ENCODE results near the gene RCAN2.

The RCAN2 gene

DNA sequence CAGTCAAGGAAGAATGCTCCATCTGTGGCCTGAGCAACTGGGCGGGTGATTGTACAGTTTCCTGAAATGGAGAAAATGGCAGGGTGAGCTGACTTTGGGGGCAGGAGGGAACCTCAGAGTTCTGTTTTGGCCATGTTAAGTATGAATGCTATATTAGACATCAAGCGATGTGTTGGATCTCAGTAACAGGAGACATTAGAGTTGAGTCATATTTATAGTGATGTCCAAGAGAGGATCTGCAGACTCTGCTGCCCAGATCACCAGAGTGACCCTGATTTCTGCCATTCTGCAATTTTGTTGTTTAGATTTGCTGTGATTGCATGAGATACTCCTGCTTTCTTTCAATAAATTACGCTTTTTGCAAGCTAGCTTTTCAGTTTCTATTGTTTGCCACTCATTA, 189.1 kb downstream of the RCAN2 start:
- DNase-seq (ENCODE audit: low spot score in 2 of 2) (no peak), ATAC-seq (replicated peaks; ENCODE audit: extremely low read depth, poor library complexity, severe bottlenecking) (no peak)
- H3K27me3 Mint-ChIP-seq: no peaks in the 10 kb centered on the region
- H3K9me3 Mint-ChIP-seq: no peaks in the 10 kb centered on the region
- H3K4me3 Mint-ChIP-seq: no peak overlapping the region
- peaks cover 1% of the 10 kb centered on the region for H3K36me3 Mint-ChIP-seq (ENCODE audit: insufficient read depth)
- H3K27ac Mint-ChIP-seq (ENCODE audit: low read depth): no peak overlapping the region
- no peaks in the 10 kb centered on the region for H3K4me1 Mint-ChIP-seq

DNA sequence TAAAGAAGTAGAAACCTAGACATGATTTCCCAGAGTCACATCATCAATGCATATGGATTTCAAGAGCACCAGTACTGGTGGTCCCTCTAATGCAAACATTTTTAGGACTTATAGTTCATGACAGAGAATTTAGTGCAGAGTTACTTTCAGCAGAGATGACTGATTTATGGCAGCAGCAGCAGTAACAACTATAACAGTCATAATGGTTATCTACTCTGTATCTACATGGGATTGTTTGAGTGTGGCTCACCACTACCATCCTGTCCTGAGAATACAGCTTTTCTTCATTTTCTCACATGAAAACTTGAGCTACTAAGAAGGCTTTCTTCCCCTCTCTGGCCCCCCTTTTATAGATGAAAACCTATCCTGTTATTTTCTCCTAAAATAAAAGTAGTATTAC, 192.0 kb downstream of the RCAN2 start:
- ATAC-seq (replicated peaks; ENCODE audit: extremely low read depth, poor library complexity, severe bottlenecking) (no peak), DNase-seq (ENCODE audit: low spot score in 2 of 2) (no peak)
- no peaks in the 10 kb centered on the region for H3K4me1 Mint-ChIP-seq
- no peaks in the 10 kb centered on the region for H3K9me3 Mint-ChIP-seq
- H3K27me3 Mint-ChIP-seq: no peaks in the 10 kb centered on the region
- H3K4me3 Mint-ChIP-seq: no peak overlapping the region
- H3K36me3 Mint-ChIP-seq (ENCODE audit: insufficient read depth): no peaks in the 10 kb centered on the region
- H3K27ac Mint-ChIP-seq (ENCODE audit: low read depth): no peak overlapping the region

DNA sequence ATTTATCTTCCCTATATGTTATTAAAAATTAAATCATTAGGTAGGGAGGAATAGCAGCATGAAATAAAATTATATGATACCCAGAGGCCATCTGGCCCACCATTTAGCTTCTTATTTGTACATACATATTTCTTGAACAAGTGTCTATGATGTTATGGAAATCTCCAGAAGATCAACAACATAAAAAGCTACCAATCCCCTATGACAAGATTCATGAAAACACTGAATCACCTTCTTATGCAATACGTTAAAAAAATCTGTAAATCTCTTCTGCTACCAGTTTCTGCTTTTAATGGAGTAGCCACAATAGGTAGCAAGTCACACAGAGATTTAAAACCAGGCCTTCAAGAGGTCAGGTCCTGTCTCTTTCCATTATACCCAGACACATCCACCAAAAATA, 194.7 kb downstream of the RCAN2 start:
- no peak for DNase-seq (ENCODE audit: low spot score in 2 of 2)
- no peak overlapping the region for H3K4me3 Mint-ChIP-seq
- no peaks in the 10 kb centered on the region for H3K4me1 Mint-ChIP-seq
- H3K36me3 Mint-ChIP-seq (ENCODE audit: insufficient read depth): no peaks in the 10 kb centered on the region
- no peaks in the 10 kb centered on the region for H3K9me3 Mint-ChIP-seq
- no peaks in the 10 kb centered on the region for H3K27me3 Mint-ChIP-seq
- no peak overlapping the region for H3K27ac Mint-ChIP-seq (ENCODE audit: low read depth)
- ATAC-seq (replicated peaks; ENCODE audit: extremely low read depth, poor library complexity, severe bottlenecking): no peak

- Mint-ChIP-seq H3K9me3 (no peaks in the 10 kb centered on the region), H3K4me1 (no peaks in the 10 kb centered on the region), H3K36me3 (ENCODE audit: insufficient read depth) (no peaks in the 10 kb centered on the region), H3K27ac (ENCODE audit: low read depth) (no peak overlapping the region), H3K4me3 (no peak overlapping the region), H3K27me3 (no peaks in the 10 kb centered on the region)
- no peak for ATAC-seq (replicated peaks; ENCODE audit: extremely low read depth, poor library complexity, severe bottlenecking)
- no peak for DNase-seq (ENCODE audit: low spot score in 2 of 2)
These were observed 197.5 kb downstream of the RCAN2 start for GRCh38 chr6:46293641-46294316.

GRCh38 chr6:46291880-46292279, 199.4 kb downstream of the RCAN2 start:
- H3K27ac Mint-ChIP-seq (ENCODE audit: low read depth): no peak overlapping the region
- no peak for DNase-seq (ENCODE audit: low spot score in 2 of 2)
- H3K36me3 Mint-ChIP-seq (ENCODE audit: insufficient read depth): no peaks in the 10 kb centered on the region
- no peak for ATAC-seq (replicated peaks; ENCODE audit: extremely low read depth, poor library complexity, severe bottlenecking)
- no peaks in the 10 kb centered on the region for H3K4me1 Mint-ChIP-seq
- H3K9me3 Mint-ChIP-seq: no peaks in the 10 kb centered on the region
- H3K27me3 Mint-ChIP-seq: no peaks in the 10 kb centered on the region
- H3K4me3 Mint-ChIP-seq: no peak overlapping the region

DNA sequence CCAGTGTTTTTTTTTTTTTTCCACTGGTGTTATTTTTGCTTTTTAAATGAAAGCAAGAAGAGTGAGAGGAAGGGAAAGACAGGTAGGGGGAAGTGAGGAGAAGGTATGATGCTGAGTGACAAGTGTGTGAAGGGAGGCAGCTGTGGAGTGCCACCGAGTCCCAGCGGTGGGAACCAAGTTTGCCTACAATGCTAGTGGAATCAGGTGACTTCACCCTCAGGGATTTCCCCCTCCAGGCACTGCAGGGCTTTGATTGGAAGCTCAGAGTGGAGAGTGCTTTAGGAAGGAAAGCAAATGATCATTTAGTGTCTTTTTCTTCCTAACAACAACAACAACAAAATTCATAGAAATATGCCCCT, 200.0 kb downstream of the RCAN2 start:
- Mint-ChIP-seq H3K4me3 (no peak overlapping the region), H3K9me3 (no peaks in the 10 kb centered on the region), H3K36me3 (ENCODE audit: insufficient read depth) (peaks cover 1% of the 10 kb centered on the region), H3K27me3 (no peaks in the 10 kb centered on the region), H3K4me1 (no peaks in the 10 kb centered on the region), H3K27ac (ENCODE audit: low read depth) (no peak overlapping the region)
- DNase-seq (ENCODE audit: low spot score in 2 of 2) (no peak), ATAC-seq (replicated peaks; ENCODE audit: extremely low read depth, poor library complexity, severe bottlenecking) (no peak)

GRCh38 chr6:46290421-46291274, 200.6 kb downstream of the RCAN2 start:
- Mint-ChIP-seq H3K27ac (ENCODE audit: low read depth) (no peak overlapping the region), H3K4me1 (no peaks in the 10 kb centered on the region), H3K9me3 (no peaks in the 10 kb centered on the region), H3K4me3 (no peak overlapping the region), H3K36me3 (ENCODE audit: insufficient read depth) (peaks cover 1% of the 10 kb centered on the region), H3K27me3 (no peaks in the 10 kb centered on the region)
- ATAC-seq (replicated peaks; ENCODE audit: extremely low read depth, poor library complexity, severe bottlenecking) (no peak), DNase-seq (ENCODE audit: low spot score in 2 of 2) (no peak)

GRCh38 chr6:46289898-46290297, 201.4 kb downstream of the RCAN2 start:
- peaks cover 1% of the 10 kb centered on the region for H3K36me3 Mint-ChIP-seq (ENCODE audit: insufficient read depth)
- no peaks in the 10 kb centered on the region for H3K27me3 Mint-ChIP-seq
- no peaks in the 10 kb centered on the region for H3K9me3 Mint-ChIP-seq
- H3K4me3 Mint-ChIP-seq: no peak overlapping the region
- H3K4me1 Mint-ChIP-seq: no peaks in the 10 kb centered on the region
- no peak overlapping the region for H3K27ac Mint-ChIP-seq (ENCODE audit: low read depth)
- DNase-seq (ENCODE audit: low spot score in 2 of 2): no peak
- no peak for ATAC-seq (replicated peaks; ENCODE audit: extremely low read depth, poor library complexity, severe bottlenecking)

- no peaks in the 10 kb centered on the region for H3K27me3 Mint-ChIP-seq
- H3K27ac Mint-ChIP-seq (ENCODE audit: low read depth): no peak overlapping the region
- no peak for ATAC-seq (replicated peaks; ENCODE audit: extremely low read depth, poor library complexity, severe bottlenecking)
- peaks cover 1% of the 10 kb centered on the region for H3K36me3 Mint-ChIP-seq (ENCODE audit: insufficient read depth)
- H3K4me1 Mint-ChIP-seq: no peaks in the 10 kb centered on the region
- DNase-seq (ENCODE audit: low spot score in 2 of 2): no peak
- H3K9me3 Mint-ChIP-seq: no peaks in the 10 kb centered on the region
- H3K4me3 Mint-ChIP-seq: no peak overlapping the region
These were observed 202.4 kb downstream of the RCAN2 start for GRCh38 chr6:46288835-46289234.

- H3K36me3 Mint-ChIP-seq (ENCODE audit: insufficient read depth): peaks cover 1% of the 10 kb centered on the region
- H3K27me3 Mint-ChIP-seq: no peaks in the 10 kb centered on the region
- H3K4me3 Mint-ChIP-seq: no peak overlapping the region
- no peaks in the 10 kb centered on the region for H3K9me3 Mint-ChIP-seq
- H3K4me1 Mint-ChIP-seq: no peaks in the 10 kb centered on the region
- no peak overlapping the region for H3K27ac Mint-ChIP-seq (ENCODE audit: low read depth)
- DNase-seq (ENCODE audit: low spot score in 2 of 2): no peak
- ATAC-seq (replicated peaks; ENCODE audit: extremely low read depth, poor library complexity, severe bottlenecking): no peak
These were observed 203.6 kb downstream of the RCAN2 start for GRCh38 chr6:46287681-46288080.

DNA sequence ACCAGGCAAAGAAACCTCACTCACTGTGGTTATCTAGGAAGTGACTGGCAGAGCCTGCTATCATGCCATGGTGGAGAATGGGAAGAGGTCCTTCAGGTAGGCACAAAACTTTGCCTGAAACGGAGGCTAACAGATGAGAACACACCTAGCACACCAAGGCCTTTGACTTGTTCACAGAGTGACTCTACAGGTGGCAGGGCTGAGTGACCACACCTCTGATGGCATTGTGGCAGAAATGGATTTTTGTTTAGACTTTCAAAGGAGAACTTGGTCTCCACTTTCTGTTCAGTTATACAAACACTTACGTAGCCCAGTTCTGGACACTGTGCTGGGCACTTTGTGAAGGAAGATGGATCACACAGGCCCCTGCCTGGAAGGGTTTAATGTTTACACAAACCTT, 204.2 kb downstream of the RCAN2 start:
- no peaks in the 10 kb centered on the region for H3K27me3 Mint-ChIP-seq
- no peaks in the 10 kb centered on the region for H3K9me3 Mint-ChIP-seq
- no peak overlapping the region for H3K27ac Mint-ChIP-seq (ENCODE audit: low read depth)
- no peaks in the 10 kb centered on the region for H3K4me1 Mint-ChIP-seq
- DNase-seq (ENCODE audit: low spot score in 2 of 2) (no peak), ATAC-seq (replicated peaks; ENCODE audit: extremely low read depth, poor library complexity, severe bottlenecking) (no peak)
- H3K4me3 Mint-ChIP-seq: no peak overlapping the region
- H3K36me3 Mint-ChIP-seq (ENCODE audit: insufficient read depth): peaks cover 1% of the 10 kb centered on the region

DNA sequence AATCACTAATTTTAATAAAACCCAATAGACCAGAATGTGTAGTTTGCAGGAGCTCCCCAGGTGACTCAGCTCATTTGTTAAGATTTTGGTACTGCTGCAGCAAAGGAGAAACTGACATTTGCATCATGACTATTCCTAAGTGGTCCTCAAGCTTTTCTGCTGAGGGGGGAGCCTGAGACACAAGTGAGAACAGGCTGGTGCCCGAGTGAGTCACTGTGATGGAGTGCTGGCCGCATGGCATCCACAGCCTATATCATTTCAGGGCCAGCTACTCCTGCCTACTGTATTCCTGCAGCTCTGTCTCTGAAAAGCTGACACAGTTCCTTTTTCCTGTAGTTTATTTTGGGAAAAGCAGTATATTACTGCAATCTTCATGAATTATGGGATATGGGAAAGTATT, 206.8 kb downstream of the RCAN2 start:
- H3K4me3 Mint-ChIP-seq: no peak overlapping the region
- DNase-seq (ENCODE audit: low spot score in 2 of 2) (no peak), ATAC-seq (replicated peaks; ENCODE audit: extremely low read depth, poor library complexity, severe bottlenecking) (no peak)
- H3K4me1 Mint-ChIP-seq: no peaks in the 10 kb centered on the region
- H3K36me3 Mint-ChIP-seq (ENCODE audit: insufficient read depth): peaks cover 3% of the 10 kb centered on the region
- H3K27me3 Mint-ChIP-seq: no peaks in the 10 kb centered on the region
- H3K9me3 Mint-ChIP-seq: no peaks in the 10 kb centered on the region
- no peak overlapping the region for H3K27ac Mint-ChIP-seq (ENCODE audit: low read depth)

DNA sequence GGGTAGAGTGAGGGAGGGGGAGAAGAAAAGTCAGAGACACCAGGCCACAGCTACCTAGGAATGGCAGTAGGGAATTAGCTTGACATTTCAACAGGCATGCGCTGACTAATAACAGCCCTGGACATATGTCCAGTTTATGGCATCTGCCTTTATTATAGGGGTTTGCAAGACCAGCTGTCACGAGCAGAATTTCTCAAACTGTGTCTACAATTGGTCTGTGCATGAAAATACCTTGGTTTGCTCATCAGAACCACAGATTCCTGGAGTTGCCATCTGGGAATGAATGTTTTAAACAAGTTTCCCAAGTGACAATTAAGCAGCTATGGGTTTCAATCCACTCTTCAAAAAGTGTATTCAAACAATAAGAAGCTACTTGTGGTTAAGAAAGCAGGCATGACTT, 210.1 kb downstream of the RCAN2 start:
- H3K4me3 Mint-ChIP-seq: no peak overlapping the region
- H3K27me3 Mint-ChIP-seq: no peaks in the 10 kb centered on the region
- no peaks in the 10 kb centered on the region for H3K4me1 Mint-ChIP-seq
- H3K27ac Mint-ChIP-seq (ENCODE audit: low read depth): no peak overlapping the region
- ATAC-seq (replicated peaks; ENCODE audit: extremely low read depth, poor library complexity, severe bottlenecking) (no peak), DNase-seq (ENCODE audit: low spot score in 2 of 2) (no peak)
- no peaks in the 10 kb centered on the region for H3K9me3 Mint-ChIP-seq
- peaks cover 2% of the 10 kb centered on the region for H3K36me3 Mint-ChIP-seq (ENCODE audit: insufficient read depth)
